SK-N-MC (cell line): Measurements from ENCODE around the gene ZNF365.

Source experiments
- EZH2 ChIP-seq: fragments of 200-600 bp; sonication (generic); IDR thresholded peaks from one replicate; pipeline ENCODE4 v1.6.1; 2017; ENCODE audit warnings: antibody characterized with exemption
- POLR2AphosphoS5 ChIP-seq: IDR thresholded peaks from 2 replicates; pipeline ENCODE4 v1.6.1; 2012; ENCODE audit warnings: mild to moderate bottlenecking, low read depth, low read length, borderline replicate concordance

- TF ChIP-seq POLR2AphosphoS5 (no peak), EZH2 (no peak)
Observed at GRCh38 chr10:62373639-62373994, 552 bp upstream of the ZNF365 start.
